ELF-1 (cell line): Measurements from ENCODE around the gene MTHFSD.

Experiments
- DNase-seq: peaks from one replicate; pipeline ENCODE4 v3.0.0-alpha.2; 2016; ENCODE audit warnings: low read depth, low spot score

The MTHFSD gene

DNA sequence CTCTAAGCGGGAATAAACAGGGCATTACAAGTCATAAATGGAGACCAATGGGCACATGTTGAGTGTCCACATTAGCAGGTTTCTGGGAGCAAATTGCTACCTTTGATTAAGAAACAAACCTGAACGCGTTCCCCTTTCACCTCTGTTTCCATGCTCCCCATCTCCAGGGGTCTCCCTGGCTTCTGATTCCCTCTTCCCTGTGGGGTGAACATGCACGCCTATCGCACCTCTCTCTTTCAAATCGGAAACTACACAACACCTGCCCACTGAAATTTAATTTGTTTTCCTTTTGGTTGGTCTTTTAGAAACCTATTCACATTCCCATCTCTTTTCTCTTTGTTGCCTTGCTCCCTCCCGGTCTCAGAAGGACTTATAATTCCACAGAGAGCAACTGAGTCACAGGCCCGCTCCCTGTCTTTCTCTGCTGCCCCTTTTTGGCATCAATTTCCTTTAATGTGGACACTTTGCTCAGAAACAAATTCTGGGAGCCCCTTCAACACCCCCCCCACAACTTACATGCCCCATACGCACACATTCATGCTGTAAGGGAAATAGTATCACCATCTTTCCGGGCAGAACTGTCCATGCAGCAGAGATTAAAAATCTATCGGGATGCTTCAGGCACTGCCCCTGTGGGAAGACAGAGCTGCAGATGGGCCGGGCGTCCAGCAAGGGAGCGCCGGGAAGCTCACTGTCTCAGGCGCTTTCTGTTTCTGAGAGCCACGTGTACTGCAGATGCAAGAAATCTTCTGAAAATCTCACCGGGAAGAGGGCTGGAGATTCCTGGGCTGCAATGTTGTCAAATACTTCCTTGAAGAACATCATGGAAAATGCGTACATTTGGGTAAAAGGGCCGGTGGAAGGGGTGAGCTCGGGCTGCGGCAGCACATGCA is 51.9 kb downstream of the MTHFSD start:
- no peak for DNase-seq

DNA sequence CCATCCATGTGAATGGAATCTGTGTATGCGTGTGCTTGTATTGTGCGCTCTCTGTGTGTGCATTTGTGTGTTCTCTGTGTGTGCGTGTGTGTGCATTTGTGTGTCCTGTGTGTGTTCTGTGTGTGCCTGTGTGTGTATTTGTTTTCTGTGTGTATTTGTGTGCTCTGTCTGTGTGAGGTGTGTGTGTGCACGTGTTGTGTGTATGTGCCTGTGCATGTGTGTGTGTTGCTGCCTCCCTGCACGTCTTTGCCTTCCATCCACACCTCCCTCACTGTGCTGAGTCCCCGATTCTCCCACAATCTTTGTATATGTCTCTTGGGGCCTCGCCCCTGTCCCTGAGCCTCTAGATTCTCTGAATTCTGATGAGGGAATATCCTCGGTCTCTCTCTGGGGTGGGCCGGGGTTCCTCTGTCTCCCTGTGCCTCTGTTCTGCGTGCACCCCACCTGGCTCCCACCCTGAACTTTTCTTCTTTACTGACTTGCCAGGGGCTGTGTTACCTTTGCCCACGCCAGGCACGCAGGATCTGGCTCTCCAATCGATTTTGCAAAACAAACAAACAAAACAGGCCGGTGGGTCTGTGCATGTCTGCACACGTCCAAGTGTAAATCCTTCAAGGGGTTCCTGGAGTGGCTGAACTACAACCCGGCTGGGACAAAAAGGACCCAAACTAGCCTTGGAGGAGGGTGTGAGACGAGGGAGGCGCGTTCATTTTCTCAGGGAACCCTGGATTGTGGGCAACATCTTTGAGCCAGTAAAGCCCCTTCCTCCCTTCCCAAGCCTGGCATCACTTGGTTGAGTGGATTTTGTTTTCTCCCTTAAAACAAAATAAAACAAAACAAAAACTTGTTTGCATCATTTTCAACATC is 52.8 kb downstream of the MTHFSD start:
- DNase-seq, result no peak

DNA sequence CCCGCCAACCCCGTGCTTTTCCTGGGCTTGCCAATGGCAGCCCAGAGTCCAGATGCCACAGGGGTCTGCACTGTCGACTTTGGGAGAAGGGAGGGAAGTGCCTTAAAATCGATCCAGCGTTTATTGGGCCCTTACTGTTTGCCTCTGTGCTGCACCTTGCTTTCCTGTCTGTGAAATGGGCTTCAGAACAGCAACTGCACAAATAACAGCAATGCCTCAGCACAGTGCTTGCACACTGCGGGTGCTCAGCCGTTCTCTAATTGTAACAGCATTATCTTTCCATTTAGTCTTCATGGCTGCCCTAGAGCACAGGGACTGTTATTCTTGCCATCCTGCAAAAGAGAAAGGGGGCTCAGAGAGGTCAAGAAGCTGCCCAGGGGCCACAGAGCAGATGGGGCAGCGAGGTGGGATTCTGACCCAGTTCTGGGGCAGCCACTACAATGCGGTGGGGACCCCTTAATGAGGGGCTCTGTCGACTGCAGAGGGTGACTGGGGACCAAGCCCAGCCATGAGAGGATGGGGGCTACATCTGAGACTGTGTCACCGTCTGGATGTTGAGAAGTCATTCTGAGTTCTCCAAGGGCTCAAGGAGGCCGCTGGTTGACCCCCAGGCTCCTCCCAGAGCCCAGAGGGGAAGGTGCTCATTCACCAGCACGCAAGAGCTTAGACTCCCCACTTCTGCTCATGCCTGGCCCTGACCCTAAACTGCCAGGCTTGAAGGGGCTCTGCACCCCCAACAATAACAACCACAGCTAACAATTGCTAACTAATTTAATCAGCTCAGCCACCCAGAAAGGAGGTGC is 54.1 kb downstream of the MTHFSD start:
- no peak for DNase-seq

DNA sequence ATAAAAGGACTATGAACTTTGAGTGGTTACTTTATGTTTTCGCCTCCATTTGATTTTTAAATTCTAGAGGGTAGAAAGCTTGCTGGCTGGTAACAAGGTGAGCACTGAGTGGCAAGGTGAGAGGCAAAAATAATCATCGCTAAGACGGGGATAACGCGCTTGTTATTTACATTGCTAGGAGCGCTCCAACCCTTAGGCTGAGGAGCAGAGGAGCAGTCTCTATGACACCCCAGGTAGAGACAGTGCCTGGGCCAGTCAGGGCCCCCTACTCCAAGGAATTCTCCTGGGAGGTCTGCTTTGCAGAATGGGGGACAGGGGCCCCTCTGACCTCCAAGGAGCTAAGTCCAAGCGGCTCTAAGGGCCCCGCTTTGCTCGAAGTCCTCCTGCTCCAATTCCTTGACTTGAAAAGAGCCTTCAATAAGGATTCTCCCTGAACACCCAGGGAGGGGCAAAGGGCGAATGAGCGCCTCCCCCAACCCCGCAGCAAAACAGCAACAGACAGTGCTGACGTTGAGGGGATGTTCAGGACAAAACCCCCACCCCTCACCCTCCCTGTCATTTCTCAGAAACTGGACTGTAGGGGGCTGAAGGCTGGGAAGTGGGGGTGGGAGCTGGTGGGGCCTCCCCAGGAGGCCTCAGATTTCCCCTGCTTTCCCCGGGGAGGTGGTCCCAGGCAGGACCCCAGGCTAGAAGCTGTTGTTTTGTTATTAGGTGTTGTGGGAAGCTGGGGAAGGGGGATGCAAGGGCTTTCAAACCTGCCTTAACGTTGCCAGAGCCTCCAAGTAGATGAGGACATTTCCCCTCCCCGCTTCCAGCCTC is 54.9 kb downstream of the MTHFSD start:
- no peak for DNase-seq

DNA sequence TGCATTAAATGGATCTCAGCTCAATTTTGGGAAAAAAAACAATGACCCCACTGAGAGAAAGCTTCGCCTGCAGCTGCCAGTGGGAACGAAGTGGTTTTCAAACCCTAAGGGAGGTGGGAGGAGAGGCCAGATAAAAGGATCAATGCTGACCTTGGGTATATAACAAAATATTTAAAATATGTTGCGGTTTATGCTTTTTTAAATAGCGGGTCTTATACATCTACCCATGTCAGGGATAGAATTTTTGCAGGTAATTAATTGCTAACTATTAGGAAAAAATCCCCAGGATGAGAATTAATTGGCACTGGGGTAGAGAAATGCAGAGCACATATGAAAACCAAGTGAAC is 55.6 kb downstream of the MTHFSD start:
- DNase-seq, result no peak

DNA sequence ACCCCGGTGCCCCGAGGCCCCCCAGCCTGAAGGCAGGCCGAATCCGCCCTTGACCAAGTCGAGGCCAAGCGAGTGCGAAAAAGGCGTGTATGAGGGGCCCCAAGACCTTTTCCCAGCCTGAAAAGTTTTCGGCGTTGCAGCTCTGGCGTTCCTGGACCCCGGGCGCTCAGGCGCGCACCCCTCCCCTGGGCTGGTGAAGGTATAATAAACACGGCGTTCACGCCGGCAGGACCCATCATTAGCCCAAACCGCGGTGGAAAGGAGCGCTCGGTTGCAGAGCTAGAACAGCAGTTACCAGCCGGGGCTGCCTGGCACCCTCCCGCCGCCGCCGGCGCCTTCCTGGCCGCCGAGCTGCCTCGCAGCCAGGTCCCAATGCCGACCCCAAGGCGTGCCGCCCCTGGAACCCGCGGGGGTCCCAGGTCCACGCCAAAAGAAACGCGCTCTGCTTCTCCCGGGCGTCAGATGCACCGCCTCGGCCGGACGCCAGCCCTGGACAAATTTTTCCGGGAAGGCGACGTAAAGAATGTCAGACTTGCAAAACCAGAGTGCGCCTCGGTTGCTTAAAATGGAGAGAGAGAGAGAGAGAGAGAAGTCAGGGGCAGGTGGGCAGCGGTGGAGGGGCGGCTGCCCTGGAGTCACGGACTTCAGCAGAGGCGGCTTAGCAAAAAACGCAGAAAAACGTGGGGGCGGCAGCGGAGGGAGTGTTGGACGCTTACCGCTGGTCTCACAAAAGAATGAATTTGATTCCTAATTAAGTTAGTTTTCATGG is 56.2 kb downstream of the MTHFSD start:
- DNase-seq, result no peak

DNA sequence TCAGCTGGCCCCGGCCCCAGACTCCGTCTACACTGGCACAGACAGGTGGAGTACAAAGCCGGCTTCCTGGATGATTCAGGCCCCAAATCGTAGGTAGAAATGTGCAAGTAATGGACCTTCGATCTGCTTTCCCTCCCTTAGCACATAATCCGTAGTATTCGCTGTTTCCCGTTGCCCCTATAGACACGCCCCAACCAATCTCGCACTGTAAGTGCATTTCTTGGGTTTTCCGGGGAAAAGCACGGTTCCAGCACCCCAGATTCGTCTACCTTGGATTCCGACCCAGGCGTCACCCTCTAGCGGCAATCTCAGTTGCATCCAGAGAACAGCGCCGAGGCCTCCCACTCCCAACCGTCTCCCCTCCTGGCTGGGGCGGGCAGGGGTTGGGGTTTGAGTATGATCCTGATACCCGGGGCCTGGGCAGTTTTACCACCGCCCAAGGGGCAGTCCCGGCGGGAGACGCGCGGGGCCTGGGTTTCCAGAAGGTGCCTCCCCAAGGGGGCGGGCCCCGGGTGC is 56.8 kb downstream of the MTHFSD start:
- DNase-seq, result no peak

DNA sequence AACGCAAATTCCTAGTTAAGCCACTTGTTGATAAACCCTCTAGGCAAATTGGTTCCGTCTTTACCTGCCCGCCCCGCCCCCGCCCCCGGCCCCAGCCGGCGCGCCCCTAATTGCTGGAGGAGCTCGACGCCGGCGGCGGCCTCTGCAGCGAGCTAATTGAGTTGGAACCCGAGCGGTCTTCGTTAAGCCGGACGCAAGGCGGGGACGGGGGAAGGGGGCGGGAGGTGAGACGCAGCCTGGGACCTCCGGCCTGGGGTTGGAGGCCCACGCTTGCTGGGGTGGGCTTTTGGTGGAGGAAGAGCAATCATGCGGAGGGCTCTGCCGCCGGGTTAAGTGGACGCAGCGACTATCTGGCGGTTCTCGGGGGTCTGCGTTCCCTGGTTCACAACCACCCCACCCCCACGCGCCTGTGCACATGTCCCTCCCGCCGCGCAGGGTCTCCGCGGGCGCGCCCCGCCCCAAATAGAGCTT is 57.4 kb downstream of the MTHFSD start:
- no peak for DNase-seq

DNA sequence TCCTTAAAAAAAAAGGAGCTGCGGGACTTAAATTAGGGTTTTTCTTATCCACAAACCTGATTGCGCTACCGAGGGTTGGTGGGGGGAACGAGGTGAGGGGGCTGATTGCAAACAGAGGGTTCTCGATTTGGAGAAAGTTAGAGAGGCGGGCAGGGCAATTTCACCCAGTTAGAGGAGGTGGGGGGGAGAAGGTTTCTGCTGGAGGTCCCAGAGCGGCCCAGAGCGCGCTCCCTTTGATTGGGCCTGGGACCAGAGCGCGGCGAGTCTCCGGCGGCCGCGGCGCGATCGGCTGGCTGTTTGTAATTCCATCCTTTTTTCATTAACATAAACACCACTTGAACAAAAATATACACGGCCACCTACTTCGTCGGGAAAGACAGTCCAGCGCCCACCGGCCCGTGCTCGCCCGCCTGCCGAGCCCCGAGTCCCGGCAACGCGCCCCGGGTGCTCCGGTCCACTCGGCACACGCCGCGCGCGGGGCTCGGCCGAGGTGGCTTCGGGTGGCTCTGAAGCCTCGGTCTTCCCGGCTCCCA is 58.0 kb downstream of the MTHFSD start:
- DNase-seq, result peak; percentile 60

DNA sequence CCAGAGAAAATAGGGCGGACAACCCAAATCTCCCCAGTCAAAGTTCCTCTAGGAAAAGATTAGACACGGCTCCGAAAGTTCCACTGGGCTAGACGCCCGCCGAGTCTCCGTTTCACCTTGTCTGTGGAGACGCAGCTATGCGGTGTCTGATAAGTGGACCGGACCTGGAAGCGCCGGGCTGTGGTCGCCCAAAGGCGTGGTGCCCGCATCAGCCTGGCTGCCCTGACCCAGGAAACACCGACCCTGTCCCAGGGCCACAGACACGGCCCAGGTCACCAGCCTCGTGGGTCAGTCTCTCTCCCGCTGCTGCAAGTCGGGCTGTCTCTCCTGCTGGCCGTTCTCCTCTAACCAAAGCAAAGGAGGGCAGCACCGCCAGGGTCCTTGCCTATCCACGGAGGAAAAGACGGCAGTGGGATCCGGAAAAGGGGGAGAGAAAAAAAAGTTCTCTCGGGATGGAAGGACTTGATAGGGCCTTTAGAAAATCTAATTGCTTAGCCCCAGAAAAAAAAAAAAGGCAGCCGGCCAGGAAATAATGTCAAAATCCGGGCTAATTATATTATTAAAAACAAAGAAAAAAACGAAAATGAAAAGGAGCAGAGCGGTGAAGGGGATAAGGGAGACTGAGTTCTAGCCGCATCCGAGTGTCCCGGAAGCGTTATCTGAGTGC is 58.6 kb downstream of the MTHFSD start:
- no peak for DNase-seq

DNA sequence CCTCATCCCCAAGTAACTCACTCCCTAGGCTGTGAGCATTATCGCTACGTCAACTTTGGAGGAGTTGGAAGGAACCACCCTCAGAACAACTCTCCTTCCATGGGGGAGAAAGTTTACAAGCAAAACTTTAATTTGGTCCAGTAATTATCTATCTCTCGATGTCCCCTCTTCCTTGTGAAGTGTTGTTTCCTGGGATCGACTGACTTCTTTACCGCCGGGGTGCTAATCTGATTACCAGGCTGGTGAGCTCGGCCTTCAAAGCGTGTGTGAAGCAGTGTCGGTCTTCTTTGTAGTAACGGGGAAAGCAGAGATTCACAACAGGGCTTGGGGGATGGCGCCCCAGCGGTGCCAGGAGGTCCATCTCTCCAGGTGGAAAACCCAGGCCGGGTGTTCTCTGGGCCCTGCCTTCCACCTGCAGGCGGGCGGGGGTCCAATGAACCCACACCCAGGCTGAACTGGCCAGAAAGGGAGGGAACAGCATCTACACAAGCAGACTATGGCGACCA is 59.2 kb downstream of the MTHFSD start:
- DNase-seq, result no peak

DNA sequence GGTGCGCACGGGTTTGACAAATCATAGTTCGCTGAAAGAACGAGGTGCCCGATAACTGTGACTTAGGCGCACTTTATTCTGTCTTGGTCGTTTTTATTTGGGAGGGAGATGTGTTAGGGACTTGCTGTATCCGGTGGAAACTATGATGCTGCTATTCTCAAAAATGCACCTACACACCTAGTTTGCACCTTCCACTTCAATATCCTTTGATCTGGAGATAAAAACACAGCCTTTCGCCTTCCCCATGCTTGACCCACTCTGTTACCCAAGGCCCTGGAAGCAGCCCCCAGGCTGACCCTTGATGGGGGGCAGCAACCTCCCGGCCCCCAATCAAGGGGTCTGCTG is 59.7 kb downstream of the MTHFSD start:
- no peak for DNase-seq

DNA sequence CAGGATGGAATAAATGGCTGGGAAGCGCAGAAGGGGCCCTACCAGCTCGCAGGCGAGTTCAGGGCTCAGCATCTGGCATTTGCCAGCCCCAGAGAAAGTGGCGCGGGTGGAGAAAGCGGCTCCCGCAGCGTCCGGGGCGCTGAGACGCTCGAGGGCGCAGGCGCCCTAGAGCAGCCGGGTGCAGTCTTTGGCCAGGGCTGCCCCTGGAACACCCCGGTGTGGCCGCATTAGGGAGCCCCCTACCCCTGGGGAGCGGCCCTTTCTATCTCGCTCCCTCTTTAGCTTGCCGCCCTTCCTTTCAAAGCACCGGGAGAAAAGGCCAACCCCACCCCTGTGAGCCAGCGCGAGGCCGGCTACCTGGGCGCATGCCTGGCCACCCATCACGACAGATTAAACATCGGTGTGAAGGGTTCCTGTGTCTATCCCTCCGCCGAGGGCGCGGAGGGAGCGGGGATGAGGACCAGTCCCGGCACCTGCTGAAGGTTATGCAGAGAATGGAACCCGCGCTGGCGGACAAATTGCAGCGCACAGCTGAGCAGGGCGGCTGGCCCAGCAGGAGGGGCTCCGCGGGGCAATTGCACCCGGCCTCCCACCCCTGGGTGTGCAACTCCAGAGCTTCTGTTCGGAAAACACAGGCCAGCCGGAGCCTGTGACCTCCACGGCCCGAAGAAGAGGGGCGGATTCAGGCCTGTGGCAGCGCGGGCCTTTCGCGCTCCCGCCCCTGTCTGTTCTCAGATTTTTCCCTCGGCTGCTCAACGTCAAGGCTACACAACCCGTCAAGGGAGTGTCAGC is 60.3 kb downstream of the MTHFSD start:
- DNase-seq, result peak; percentile 17

DNA sequence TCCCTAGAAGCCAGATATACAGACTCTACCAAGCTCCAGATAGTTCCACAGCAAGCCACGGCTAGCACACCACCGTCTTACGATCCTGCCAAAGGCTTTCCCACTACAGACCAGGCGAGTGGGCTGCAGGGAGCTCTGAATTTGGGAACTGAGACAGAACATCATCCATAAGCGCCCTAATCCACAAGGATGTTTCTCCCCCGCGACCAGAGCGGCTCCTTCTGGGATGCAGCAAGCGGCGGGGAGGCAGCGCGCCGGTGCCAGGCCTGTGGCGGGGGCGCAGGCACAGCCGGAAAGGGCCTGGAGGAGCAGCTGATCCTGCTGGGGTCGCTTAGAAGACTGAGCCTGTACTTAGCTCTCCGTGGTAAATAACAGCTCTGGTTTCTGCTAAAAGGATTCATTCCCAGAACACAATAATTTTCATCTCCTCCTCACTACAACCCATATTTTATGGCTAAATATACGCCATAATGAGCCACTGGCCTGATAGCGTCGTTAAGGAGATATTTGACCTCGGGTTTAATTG is 60.9 kb downstream of the MTHFSD start:
- peak; percentile 20 for DNase-seq

DNA sequence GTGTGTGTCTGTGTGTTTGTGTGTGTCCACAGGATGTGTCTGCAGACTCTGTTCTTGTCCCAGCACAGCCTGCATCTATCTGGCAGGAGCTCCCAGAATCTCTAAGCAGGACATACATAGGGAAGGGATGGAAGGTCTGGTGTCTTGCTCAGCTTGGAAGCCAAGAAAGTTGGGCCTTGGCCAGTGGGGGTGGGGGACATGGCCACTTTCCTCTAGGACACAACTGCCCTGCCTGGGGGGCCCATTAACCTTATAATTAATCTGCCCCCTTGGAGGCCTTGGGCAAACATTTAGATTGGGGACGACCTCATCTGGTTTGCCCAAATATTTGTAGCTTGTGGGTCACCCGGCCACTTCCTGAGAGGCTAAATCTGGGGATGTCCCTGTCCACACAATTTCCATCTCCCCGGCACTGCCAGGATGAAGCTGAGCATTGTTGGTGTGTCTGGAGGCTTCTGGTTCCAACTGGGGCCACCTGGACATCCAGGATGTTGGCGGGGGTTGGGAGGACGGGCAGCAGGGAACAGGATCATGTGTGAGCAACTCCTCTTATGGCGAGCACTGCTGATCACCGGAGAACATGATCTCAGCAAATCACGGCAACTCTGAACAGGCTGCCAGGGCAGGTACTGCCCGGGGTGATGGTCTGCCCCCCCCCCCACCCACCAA is 61.9 kb downstream of the MTHFSD start:
- no peak for DNase-seq

DNA sequence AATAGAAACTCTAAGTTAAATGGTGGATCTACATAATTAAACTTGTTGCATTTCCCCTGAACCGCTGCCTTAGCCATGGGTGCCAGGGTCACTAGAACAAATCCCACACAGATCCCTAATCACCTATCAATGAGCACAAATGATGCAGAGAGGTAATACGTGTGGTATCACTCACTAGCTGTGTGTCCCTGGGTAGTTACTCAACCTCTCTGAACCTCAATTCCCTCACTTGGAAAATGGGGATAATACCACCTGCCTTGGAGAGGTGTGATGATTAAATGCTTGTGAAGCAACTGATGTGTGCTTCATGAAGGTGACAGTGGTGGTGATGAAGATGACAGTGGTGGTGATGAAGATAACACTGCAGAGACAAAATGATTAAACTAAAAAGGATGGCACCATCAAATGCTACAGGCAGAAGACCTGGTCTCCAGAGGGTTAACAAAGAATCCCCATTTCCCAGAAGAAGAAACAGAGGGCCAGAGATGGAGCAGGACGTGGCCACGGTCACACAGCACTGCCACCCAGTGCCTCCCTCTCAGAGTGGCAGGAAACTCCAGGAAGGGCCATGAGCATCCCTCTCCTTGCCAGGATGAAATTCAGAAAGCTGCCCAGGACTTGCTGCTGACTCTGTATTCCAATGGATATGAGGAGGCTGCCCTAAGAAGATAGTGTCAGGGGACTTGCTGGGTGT is 62.6 kb downstream of the MTHFSD start:
- DNase-seq, result no peak

DNA sequence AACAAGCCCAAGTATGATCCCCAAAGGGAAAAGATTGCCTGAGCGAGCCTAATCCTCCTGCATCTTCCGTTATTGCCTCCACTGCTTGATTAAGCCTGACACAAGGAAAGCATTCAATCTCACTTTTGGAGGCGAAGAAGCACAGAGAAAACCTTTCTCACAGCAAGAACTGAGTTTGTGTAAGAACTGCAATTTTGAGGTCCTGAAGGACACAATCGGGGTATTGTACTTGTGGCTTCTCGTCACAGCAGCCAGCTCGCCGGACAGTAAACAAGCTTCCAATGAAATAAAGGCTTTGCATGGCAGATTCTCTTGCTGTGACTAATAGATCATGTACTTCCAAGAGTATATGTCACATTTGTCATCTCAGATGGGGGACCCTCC is 63.4 kb downstream of the MTHFSD start:
- no peak for DNase-seq
